Measurements from ENCODE around the gene DOLK.

DOLK gene

GRCh38 chr9:128929560-128929959, 17.8 kb downstream of the DOLK start:
- no peak for DNase-seq

GRCh38 chr9:128928624-128929023, 18.8 kb downstream of the DOLK start:
- DNase-seq: no peak

- peak; percentile 69 for DNase-seq
These were observed 19.5 kb downstream of the DOLK start for GRCh38 chr9:128927731-128928411.

GRCh38 chr9:128923493-128923883, 23.9 kb downstream of the DOLK start:
- peak; percentile 28 for DNase-seq

GRCh38 chr9:128921881-128922763, 25.3 kb downstream of the DOLK start:
- peak; percentile 78 for DNase-seq

GRCh38 chr9:128920381-128921058, 26.9 kb downstream of the DOLK start, which contains the start of gene PHYHD1:
Gene PHYHD1, plus strand, starts transcription at chr9:128920982. Its CDS starts 1,342 bp downstream, at chr9:128922324.
- peak; percentile 94 for DNase-seq

- no peak for DNase-seq
These were observed 27.9 kb downstream of the DOLK start for GRCh38 chr9:128919402-128920089.

GRCh38 chr9:128918921-128919320, 28.5 kb downstream of the DOLK start:
- DNase-seq: no peak

- no peak for DNase-seq
These were observed 30.1 kb downstream of the DOLK start for GRCh38 chr9:128917151-128917849.

GRCh38 chr9:128916745-128917144, 30.7 kb downstream of the DOLK start:
- no peak for DNase-seq

- DNase-seq: no peak
These were observed 31.2 kb downstream of the DOLK start for GRCh38 chr9:128916204-128916603.

- peak; percentile 47 for DNase-seq
These were observed 33.2 kb downstream of the DOLK start for GRCh38 chr9:128913995-128914772.

- DNase-seq: no peak
These were observed 34.1 kb downstream of the DOLK start for GRCh38 chr9:128913048-128913900.

- no peak for DNase-seq
These were observed 35.0 kb downstream of the DOLK start for GRCh38 chr9:128912270-128912853.

GRCh38 chr9:128911529-128912035, 35.8 kb downstream of the DOLK start:
- no peak for DNase-seq

- DNase-seq: no peak
These were observed 36.5 kb downstream of the DOLK start for GRCh38 chr9:128910906-128911305.

- no peak for DNase-seq
These were observed 37.5 kb downstream of the DOLK start for GRCh38 chr9:128909859-128910258.

GRCh38 chr9:128908372-128908771, 39.0 kb downstream of the DOLK start:
- no peak for DNase-seq

- DNase-seq: peak; percentile 58
These were observed 40.7 kb downstream of the DOLK start for GRCh38 chr9:128906741-128907140.

- DNase-seq: no peak
These were observed 41.4 kb downstream of the DOLK start for GRCh38 chr9:128905964-128906363.
